Coronary artery (tissue), 2 donors: Measurements from ENCODE around the gene LHB.
"Not testable (repeated sequence)": the region's sequence is repeated elsewhere in the genome, so short reads cannot be mapped to it uniquely, and the experiment has no call there.

Experiments used
- DNase-seq: peaks from one replicate; pipeline ENCODE4 v3.0.0-alpha.2; 2017; ENCODE audit warnings: low spot score
- H3K27ac ChIP-seq, 2 donors: fragments of 200-600 bp; sonication (generic); one replicate each; pipeline ENCODE4 v1.5.1; 2016 to 2019
- H3K4me3 ChIP-seq: fragments of 200-600 bp; sonication (generic); 2 replicates; pipeline ENCODE4 v1.5.1; 2016; ENCODE audit warnings: mild to moderate bottlenecking, moderate library complexity
- CTCF ChIP-seq: fragments of 200-600 bp; sonication (generic); IDR thresholded peaks from one replicate; pipeline ENCODE4 v1.5.1; 2019; ENCODE audit warnings: antibody characterized with exemption

The LHB gene

GRCh38 chr19:49042177-49042576 is 25.3 kb upstream of the LHB start:
- no peak overlapping the region for H3K4me3 ChIP-seq
- TF ChIP-seq CTCF = no peak
- no peak for DNase-seq
- H3K27ac ChIP-seq = no peak overlapping the region

- DNase-seq, H3K4me3 ChIP-seq, H3K27ac ChIP-seq: not testable (repeated sequence)
Observed at GRCh38 chr19:49039736-49040135, 22.8 kb upstream of the LHB start.

GRCh38 chr19:49038557-49039276 is 21.8 kb upstream of the LHB start:
- DNase-seq, H3K4me3 ChIP-seq, H3K27ac ChIP-seq: not testable (repeated sequence)

- DNase-seq, H3K27ac ChIP-seq, H3K4me3 ChIP-seq: not testable (repeated sequence)
Observed at GRCh38 chr19:49038111-49038510, 21.2 kb upstream of the LHB start.

GRCh38 chr19:49036815-49037214 is 19.9 kb upstream of the LHB start, which contains the start of gene CGB1:
Gene CGB1 (minus strand): TSS chr19:49036895. CDS start chr19:49036711, 184 bp downstream.
- DNase-seq, H3K27ac ChIP-seq, H3K4me3 ChIP-seq: not testable (repeated sequence)

GRCh38 chr19:49031642-49032301 is 14.9 kb upstream of the LHB start, which contains the start of gene CGB2:
Gene CGB2 (plus strand): TSS chr19:49031890. CDS start chr19:49032096, 206 bp downstream.
- not testable (repeated sequence) for H3K27ac ChIP-seq, DNase-seq

GRCh38 chr19:49030323-49030722 is 13.4 kb upstream of the LHB start:
- H3K4me3 ChIP-seq, DNase-seq, H3K27ac ChIP-seq: not testable (repeated sequence)

More at GRCh38 chr19:49031642-49032301, 14.9 kb upstream of the LHB start, which contains the start of gene CGB2:
- not testable (repeated sequence) for H3K4me3 ChIP-seq

- not testable (repeated sequence) for DNase-seq, H3K27ac ChIP-seq, H3K4me3 ChIP-seq
Observed at GRCh38 chr19:49029749-49030148, 12.9 kb upstream of the LHB start.

- DNase-seq, H3K27ac ChIP-seq, H3K4me3 ChIP-seq: not testable (repeated sequence)
Observed at GRCh38 chr19:49028686-49029085, 11.8 kb upstream of the LHB start.

- not testable (repeated sequence) for H3K27ac ChIP-seq, DNase-seq, H3K4me3 ChIP-seq
Observed at GRCh38 chr19:49025599-49025998, 8.7 kb upstream of the LHB start.

GRCh38 chr19:49025088-49025487 is 8.2 kb upstream of the LHB start:
- DNase-seq, H3K4me3 ChIP-seq, H3K27ac ChIP-seq: not testable (repeated sequence)

- DNase-seq, H3K27ac ChIP-seq, H3K4me3 ChIP-seq: not testable (repeated sequence)
Observed at GRCh38 chr19:49024233-49024632, 7.3 kb upstream of the LHB start, which contains the start of gene CGB3. Gene CGB3 (minus strand): TSS chr19:49024333. CDS start chr19:49023971, 362 bp downstream.

GRCh38 chr19:49022116-49022515 is 5.2 kb upstream of the LHB start:
- no peak for DNase-seq
- TF ChIP-seq CTCF = no peak
- Histone ChIP-seq H3K27ac (no peak overlapping the region), H3K4me3 (no peak overlapping the region)
